Measurements from ENCODE around the gene GPR108. TPM values are rescaled to one million over a fixed set of nuclear protein-coding genes. Genes with fewer than 3 reads are reported as not detected.

The GPR108 gene
- total and polyA plus RNA-seq, 2 of the 13 experiments (the other 11 are each of a cell fraction or from before 2014, with no cell fraction given), result 36.4 to 63.0 TPM

- no peak for TF ChIP-seq SNAPC5 (CRISPR knock-in tag; IDR thresholded peaks at IDR 0.05; ENCODE audit: borderline replicate concordance)
- no peak for TF ChIP-seq RXRA (CRISPR knock-in tag; IDR thresholded peaks at IDR 0.05)
- TF ChIP-seq ZXDC (CRISPR knock-in tag; IDR thresholded peaks at IDR 0.05), result 0 out of 2 replicates have a peak, but pooled peaks have one; percentile 10
Measured at GRCh38 chr19:6686628-6686975, 50.8 kb downstream of the GPR108 start (continued).

- Histone ChIP-seq H3K4me3 (replicated peaks in 1 of 3; ENCODE audit: insufficient read depth in 1 of 3, low read depth in 2 of 3, low read length in 3 of 3) (no peak overlapping the region), H4K20me1 (ENCODE audit: insufficient read depth, low read length) (peaks cover 73% of the 10 kb centered on the region), H3K9me3 (ENCODE audit: low read length) (no peaks in the 10 kb centered on the region), H3K4me2 (ENCODE audit: low read depth, low read length) (no peak overlapping the region), H3K36me3 (replicated peaks in 1 of 2; ENCODE audit: control insufficient read depth in 1 of 2, insufficient read depth in 2 of 2, low read length in 2 of 2) (peaks cover 44 to 87% of the 10 kb centered on the region in 2 experiments), H2AFZ (ENCODE audit: low read length) (no peak overlapping the region), H3K4me1 (ENCODE audit: insufficient read depth, low read length) (no peaks in the 10 kb centered on the region), H3K27ac (ENCODE audit: extremely low read length, insufficient read depth, low read length) (no peak overlapping the region), H3K27me3 (ENCODE audit: control insufficient read depth in 1 of 2, insufficient read depth in 2 of 2, low read length in 2 of 2) (no peaks in the 10 kb centered on the region), H3K79me2 (ENCODE audit: insufficient read depth, low read length) (no peaks in the 10 kb centered on the region), H3K9ac (ENCODE audit: insufficient read depth, low read depth, low read length) (no peak overlapping the region)
- POLR2A ChIA-PET, result interaction anchor here (0.5 kb wide), 1 partner anchor 177 kb away, joined by 3 read pairs; no protein-coding TSS in a partner anchor
- FAIRE-seq (no peak), ATAC-seq (no peak), DNase-seq (ENCODE audit: low spot score) (no peak)
- intact Hi-C loops (cut with micrococcal nuclease; ENCODE audit: unreplicated experiment) (no loop called here), in situ Hi-C loops (cut with HindIII; ENCODE audit: extremely low pct_ligation_motif_present, low pct_unique_long_range_greater_than_20kb) (no loop called here)
- CTCF ChIA-PET (ENCODE audit: low intra/inter-chr PET ratio, low total read pairs), result no interaction called here
- no TSS peak for BruUV-seq (replicated peaks)
- WGBS (ENCODE audit: low lambda C conversion rate), result 99% methylated on average over 15 of the region's 15 CpGs
- TF ChIP-seq ZNF513 (CRISPR knock-in tag; conservative IDR thresholded peaks at IDR 0.05) (no peak), ATM (IDR thresholded peaks at IDR 0.05; ENCODE audit: borderline replicate concordance) (no peak), MAFF (IDR thresholded peaks at IDR 0.05; ENCODE audit: low read depth, low read length) (no peak), ZNF530 (CRISPR knock-in tag; IDR thresholded peaks at IDR 0.05; ENCODE audit: low read depth) (no peak), ZNF281 (CRISPR knock-in tag; IDR thresholded peaks at IDR 0.05; ENCODE audit: borderline replicate concordance) (no peak), ZHX1 (CRISPR knock-in tag; IDR thresholded peaks at IDR 0.05; ENCODE audit: low read depth) (no peak), FOXM1 (CRISPR knock-in tag; IDR thresholded peaks at IDR 0.05) (no peak), HMGA1 (CRISPR knock-in tag; conservative IDR thresholded peaks at IDR 0.05) (no peak)
Measured at GRCh38 chr19:6685962-6686627, 51.3 kb downstream of the GPR108 start.
